OCI-LY3 (cell line): ENCODE data around the gene CROCC.

ENCODE experiments used
- H2AFZ ChIP-seq: fragments of 200-600, 300-600 bp; shearing (Covaris generic); 2 replicates; pipeline ENCODE4 v1.6.0; 2014; ENCODE audit warnings: antibody characterized with exemption, low read depth, low read length
- H3K27ac ChIP-seq: fragments of 200-600, 300-600 bp; sonication (generic); 2 replicates; pipeline ENCODE4 v1.5.1; 2014; ENCODE audit warnings: mild to moderate bottlenecking, low read length, moderate library complexity, mixed read lengths
- H3K27me3 ChIP-seq: fragments of 200-600, 300-600 bp; sonication (generic); 2 replicates; pipeline ENCODE4 v1.6.1; 2014; ENCODE audit warnings: low read depth, low read length, mixed read lengths
- H3K36me3 ChIP-seq: fragments of 200-600, 300-600 bp; sonication (generic); replicated peaks from 2 replicates; pipeline ENCODE3; 2014; ENCODE audit warnings: low read depth, low read length, mixed read lengths
- H3K4me1 ChIP-seq: fragments of 300-600, 200-600 bp; sonication (generic); 2 replicates; pipeline ENCODE4 v1.6.1; 2014; ENCODE audit warnings: low read length, mixed read lengths
- H3K4me2 ChIP-seq: fragments of 200-600, 300-600 bp; sonication (generic); 2 replicates; pipeline ENCODE4 v1.6.1; 2014; ENCODE audit warnings: low read length, mixed read lengths
- H3K4me3 ChIP-seq: fragments of 300-600, 200-600 bp; sonication (generic); 2 replicates; pipeline ENCODE4 v1.5.1; 2014; ENCODE audit warnings: antibody characterized with exemption, mild to moderate bottlenecking, low read length, moderate library complexity
- H3K79me2 ChIP-seq: fragments of 300-600, 200-600 bp; shearing (Covaris generic); 2 replicates; pipeline ENCODE4 v1.6.1; 2014; ENCODE audit warnings: mild to moderate bottlenecking, low read length, mixed read lengths
- H3K9ac ChIP-seq: fragments of 300-600, 200-600 bp; shearing (Covaris generic); 2 replicates; pipeline ENCODE4 v1.6.0; 2014; ENCODE audit warnings: mild to moderate bottlenecking, low read length, moderate library complexity
- H3K9me3 ChIP-seq: fragments of 200-600, 300-600 bp; shearing (Covaris generic); 2 replicates; pipeline ENCODE4 v1.6.1; 2014; ENCODE audit warnings: low read length, mixed read lengths; ENCODE audit not compliant: insufficient read depth
- H4K20me1 ChIP-seq: fragments of 200-600, 300-600 bp; sonication (generic); 2 replicates; pipeline ENCODE4 v1.6.1; 2016; ENCODE audit warnings: low read length, mixed read lengths; ENCODE audit not compliant: insufficient read depth
- CTCF ChIP-seq: fragments of 200-600, 300-600 bp; sonication (generic); IDR thresholded peaks from 2 replicates; pipeline ENCODE4 v1.5.1; 2014; ENCODE audit warnings: antibody characterized with exemption, low read length, low read depth
- EZH2phosphoT487 ChIP-seq: fragments of 200-600 bp; shearing (Covaris generic); IDR thresholded peaks from 2 replicates; pipeline ENCODE4 v1.6.1; 2018; ENCODE audit warnings: antibody characterized with exemption, mixed run types, low read depth

CROCC gene

GRCh38 chr1:16978567-16979474 lies 57.1 kb downstream of the CROCC start:
- Histone ChIP-seq H3K9me3 (no peaks in the 10 kb centered on the region), H3K79me2 (no peaks in the 10 kb centered on the region), H3K4me3 (no peak overlapping the region), H3K4me2 (no peak overlapping the region), H3K27ac (no peak overlapping the region), H3K27me3 (no peaks in the 10 kb centered on the region), H3K4me1 (no peaks in the 10 kb centered on the region), H3K9ac (no peak overlapping the region), H4K20me1 (no peaks in the 10 kb centered on the region), H3K36me3 (no peaks in the 10 kb centered on the region), H2AFZ (0 out of 2 replicates have a peak overlapping the region, but pooled peaks have one; percentile 46)
- TF ChIP-seq CTCF = no peak
- TF ChIP-seq EZH2phosphoT487 = no peak

- H3K4me2 ChIP-seq = no peak overlapping the region
- H3K27ac ChIP-seq = no peak overlapping the region
- no peaks in the 10 kb centered on the region for H4K20me1 ChIP-seq
- no peak for TF ChIP-seq EZH2phosphoT487
- no peak for TF ChIP-seq CTCF
- no peak overlapping the region for H3K9ac ChIP-seq
- H3K79me2 ChIP-seq = no peaks in the 10 kb centered on the region
- H3K27me3 ChIP-seq = no peaks in the 10 kb centered on the region
- H3K4me3 ChIP-seq = no peak overlapping the region
- no peaks in the 10 kb centered on the region for H3K36me3 ChIP-seq
- no peaks in the 10 kb centered on the region for H3K4me1 ChIP-seq
- no peak overlapping the region for H2AFZ ChIP-seq
- H3K9me3 ChIP-seq = no peaks in the 10 kb centered on the region
These were observed 58.0 kb downstream of the CROCC start for GRCh38 chr1:16979475-16980327.

- no peak within 1 kb of the TSS for H3K9ac ChIP-seq
- no peak within 1 kb of the TSS for H3K4me3 ChIP-seq
- TF ChIP-seq CTCF (no peak), EZH2phosphoT487 (no peak)
- H2AFZ ChIP-seq = no peak within 1 kb of the TSS
- H3K9me3 ChIP-seq = no peaks in the 10 kb centered on the region
- no peaks in the 10 kb centered on the region for H3K27me3 ChIP-seq
- no peak within 1 kb of the TSS for H3K4me2 ChIP-seq
- H3K4me1 ChIP-seq = no peaks in the 10 kb centered on the region
- no peaks in the 10 kb centered on the region for H3K36me3 ChIP-seq
- no peaks in the 10 kb centered on the region for H4K20me1 ChIP-seq
- H3K27ac ChIP-seq = no peak within 1 kb of the TSS
- no peaks in the 10 kb centered on the region for H3K79me2 ChIP-seq
These were observed 58.9 kb downstream of the CROCC start, which contains the start of gene MFAP2 for GRCh38 chr1:16980473-16981268. Gene MFAP2, minus strand, starts transcription at chr1:16980620. Its CDS starts 2,347 bp downstream, at chr1:16978273.
